Immature natural killer cell (primary cell): Measurements from ENCODE around the gene NTRK2. TPM values are rescaled to one million over a fixed set of nuclear protein-coding genes. Genes with fewer than 3 reads are reported as not detected.

Experiments used
- DNase-seq, 3 donors: peaks; one replicate each; pipeline ENCODE4 v3.0.0; 2022; ENCODE audit warnings: mixed read lengths in 1 of 3
- H3K27ac Mint-ChIP-seq, 6 donors: one replicate each; pipeline ENCODE4 v1.8.0; 2020; ENCODE audit warnings: mixed read lengths in 6 of 6, mild to moderate bottlenecking in 5 of 6, inconsistent platforms in 4 of 6, moderate library complexity in 3 of 6
- H3K27me3 Mint-ChIP-seq, 3 donors: one replicate each; pipeline ENCODE4 v1.8.0; 2020 to 2021; ENCODE audit warnings: low read depth in 3 of 3, mild to moderate bottlenecking in 3 of 3, mixed read lengths in 3 of 3, moderate library complexity in 3 of 3, inconsistent platforms in 1 of 3
- H3K36me3 Mint-ChIP-seq, 3 donors: one replicate each; pipeline ENCODE4 v1.8.0; 2020; ENCODE audit warnings: mixed read lengths in 3 of 3, inconsistent platforms in 2 of 3, mild to moderate bottlenecking in 2 of 3
- H3K4me1 Mint-ChIP-seq, 2 donors: one replicate each; pipeline ENCODE4 v1.8.0; 2020; ENCODE audit warnings: inconsistent platforms in 2 of 2, mild to moderate bottlenecking in 2 of 2, mixed read lengths in 2 of 2, moderate library complexity in 1 of 2
- H3K4me3 Mint-ChIP-seq, 5 donors: one replicate each; pipeline ENCODE4 v1.8.0; 2020; ENCODE audit warnings: mild to moderate bottlenecking in 5 of 5, mixed read lengths in 5 of 5, inconsistent platforms in 3 of 5, moderate library complexity in 3 of 5
- H3K9me3 Mint-ChIP-seq, 6 donors: one replicate each; pipeline ENCODE4 v1.8.0; 2020; ENCODE audit warnings: mild to moderate bottlenecking in 6 of 6, mixed read lengths in 6 of 6, inconsistent platforms in 4 of 6, moderate library complexity in 3 of 6
- polyA plus RNA-seq, 3 donors: library from polyadenylated mRNA; unstranded; fragments of 300-500 nt; fragmentation: Illumina TruSeq; gene quantifications; one replicate each; pipeline ENCODE4 v1.2.3, GENCODE V29; 2021

Gene NTRK2
- polyA plus RNA-seq, 3 donors from 2014 or later = not detected

GRCh38 chr9:85038824-85039608 lies 369.5 kb downstream of the NTRK2 start:
- Mint-ChIP-seq H3K9me3 (no peaks in the 10 kb centered on the region), H3K36me3 (no peaks in the 10 kb centered on the region), H3K4me3 (no peak overlapping the region), H3K4me1 (no peaks in the 10 kb centered on the region), H3K27ac (no peak overlapping the region), H3K27me3 (peaks cover 4 to 8% (median 7%) of the 10 kb centered on the region in 3 donors)
- no peak for DNase-seq

- Mint-ChIP-seq H3K4me3 (no peak overlapping the region), H3K9me3 (no peaks in the 10 kb centered on the region), H3K27me3 (peaks cover 5 to 7% (median 6%) of the 10 kb centered on the region in 3 donors), H3K36me3 (no peaks in the 10 kb centered on the region), H3K4me1 (no peaks in the 10 kb centered on the region), H3K27ac (no peak overlapping the region)
- no peak for DNase-seq
Measured at GRCh38 chr9:85040146-85040545, 370.6 kb downstream of the NTRK2 start.

- Mint-ChIP-seq H3K4me3 (no peak overlapping the region), H3K27ac (no peak overlapping the region), H3K27me3 (peaks cover 5 to 11% (median 7%) of the 10 kb centered on the region in 3 donors), H3K9me3 (no peaks in the 10 kb centered on the region), H3K4me1 (no peaks in the 10 kb centered on the region), H3K36me3 (no peaks in the 10 kb centered on the region)
- no peak for DNase-seq
Measured at GRCh38 chr9:85040821-85041465, 371.4 kb downstream of the NTRK2 start.

GRCh38 chr9:85041466-85042137 lies 372.1 kb downstream of the NTRK2 start:
- no peaks in the 10 kb centered on the region for H3K36me3 Mint-ChIP-seq
- H3K27ac Mint-ChIP-seq = no peak overlapping the region
- H3K4me3 Mint-ChIP-seq = no peak overlapping the region
- peaks cover 5 to 11% (median 7%) of the 10 kb centered on the region in 3 donors for H3K27me3 Mint-ChIP-seq
- no peaks in the 10 kb centered on the region for H3K9me3 Mint-ChIP-seq
- no peaks in the 10 kb centered on the region for H3K4me1 Mint-ChIP-seq
- no peak for DNase-seq

GRCh38 chr9:85042981-85043647 lies 373.6 kb downstream of the NTRK2 start:
- H3K4me1 Mint-ChIP-seq = no peaks in the 10 kb centered on the region
- H3K36me3 Mint-ChIP-seq = no peaks in the 10 kb centered on the region
- no peak for DNase-seq
- no peak overlapping the region for H3K27ac Mint-ChIP-seq
- peaks cover 4 to 8% (median 6%) of the 10 kb centered on the region in 3 donors for H3K27me3 Mint-ChIP-seq
- no peaks in the 10 kb centered on the region for H3K9me3 Mint-ChIP-seq
- no peak overlapping the region for H3K4me3 Mint-ChIP-seq

- no peak overlapping the region for H3K4me3 Mint-ChIP-seq
- H3K9me3 Mint-ChIP-seq = no peaks in the 10 kb centered on the region
- H3K27me3 Mint-ChIP-seq = peaks cover 0 to 8% (median 3%) of the 10 kb centered on the region in 3 donors
- DNase-seq = no peak
- no peaks in the 10 kb centered on the region for H3K36me3 Mint-ChIP-seq
- H3K27ac Mint-ChIP-seq = no peak overlapping the region
- H3K4me1 Mint-ChIP-seq = no peaks in the 10 kb centered on the region
Measured at GRCh38 chr9:85045271-85045670, 375.7 kb downstream of the NTRK2 start.

- Mint-ChIP-seq H3K4me1 (no peaks in the 10 kb centered on the region), H3K36me3 (no peaks in the 10 kb centered on the region), H3K27ac (no peak overlapping the region), H3K4me3 (no peak overlapping the region), H3K9me3 (peaks cover 0 to 4% (median 0%) of the 10 kb centered on the region in 6 donors), H3K27me3 (peaks cover 0 to 8% (median 3%) of the 10 kb centered on the region in 3 donors)
- DNase-seq = no peak
Measured at GRCh38 chr9:85046475-85046874, 376.9 kb downstream of the NTRK2 start.

- no peak overlapping the region for H3K27ac Mint-ChIP-seq
- H3K9me3 Mint-ChIP-seq = peaks cover 0 to 7% (median 0%) of the 10 kb centered on the region in 6 donors
- peaks cover 5 to 23% (median 6%) of the 10 kb centered on the region in 3 donors for H3K27me3 Mint-ChIP-seq
- H3K36me3 Mint-ChIP-seq = no peaks in the 10 kb centered on the region
- no peak for DNase-seq
- H3K4me1 Mint-ChIP-seq = no peaks in the 10 kb centered on the region
- H3K4me3 Mint-ChIP-seq = no peak overlapping the region
Measured at GRCh38 chr9:85053206-85053786, 383.8 kb downstream of the NTRK2 start.

- DNase-seq = no peak
- Mint-ChIP-seq H3K27me3 (peaks cover 5 to 24% (median 8%) of the 10 kb centered on the region in 3 donors), H3K4me3 (no peak overlapping the region), H3K4me1 (no peaks in the 10 kb centered on the region), H3K27ac (no peak overlapping the region), H3K36me3 (no peaks in the 10 kb centered on the region), H3K9me3 (peaks cover 0 to 7% (median 0%) of the 10 kb centered on the region in 6 donors)
Measured at GRCh38 chr9:85054017-85054416, 384.5 kb downstream of the NTRK2 start.

GRCh38 chr9:85055506-85056202 lies 386.1 kb downstream of the NTRK2 start:
- peaks cover 5 to 28% (median 9%) of the 10 kb centered on the region in 3 donors for H3K27me3 Mint-ChIP-seq
- H3K4me1 Mint-ChIP-seq = no peaks in the 10 kb centered on the region
- peaks cover 0 to 7% (median 0%) of the 10 kb centered on the region in 6 donors for H3K9me3 Mint-ChIP-seq
- no peak for DNase-seq
- H3K4me3 Mint-ChIP-seq = no peak overlapping the region
- no peaks in the 10 kb centered on the region for H3K36me3 Mint-ChIP-seq
- H3K27ac Mint-ChIP-seq = no peak overlapping the region

- Mint-ChIP-seq H3K4me1 (no peaks in the 10 kb centered on the region), H3K36me3 (no peaks in the 10 kb centered on the region), H3K27ac (no peak overlapping the region)
Measured at GRCh38 chr9:85056203-85056572, 386.7 kb downstream of the NTRK2 start.

GRCh38 chr9:85061969-85062368 lies 392.4 kb downstream of the NTRK2 start:
- H3K27me3 Mint-ChIP-seq = peaks cover 1 to 17% (median 5%) of the 10 kb centered on the region in 3 donors
- H3K36me3 Mint-ChIP-seq = no peaks in the 10 kb centered on the region
- no peak for DNase-seq
- no peak overlapping the region for H3K27ac Mint-ChIP-seq
- no peak overlapping the region for H3K4me3 Mint-ChIP-seq
- H3K4me1 Mint-ChIP-seq = no peaks in the 10 kb centered on the region
- H3K9me3 Mint-ChIP-seq = peaks cover 0 to under 1% (median 0%) of the 10 kb centered on the region in 6 donors

More at GRCh38 chr9:85056203-85056572, 386.7 kb downstream of the NTRK2 start:
- Mint-ChIP-seq H3K9me3 (peaks cover 0 to 6% (median 0%) of the 10 kb centered on the region in 6 donors), H3K4me3 (no peak overlapping the region), H3K27me3 (peaks cover 5 to 28% (median 10%) of the 10 kb centered on the region in 3 donors)
- no peak for DNase-seq
